Measurements from ENCODE around the gene GPR31.
"Not testable (repeated sequence)": the region's sequence is repeated elsewhere in the genome, so short reads cannot be mapped to it uniquely, and the experiment has no call there.

GPR31 gene

GRCh38 chr6:167157863-167158262, at the start of gene GPR31:
TSS of gene GPR31 (minus strand) at chr6:167157980. CDS start at chr6:167157831, 149 bp downstream.
- DNase-seq (ENCODE audit: low read depth in 2 of 2) = no peak

GRCh38 chr6:167207527-167207926, 49.7 kb upstream of the GPR31 start:
- DNase-seq (ENCODE audit: low read depth in 2 of 2) = no peak

- not testable (repeated sequence) for DNase-seq (ENCODE audit: low read depth in 2 of 2)
Observed at GRCh38 chr6:167205316-167205715, 47.5 kb upstream of the GPR31 start.

DNA sequence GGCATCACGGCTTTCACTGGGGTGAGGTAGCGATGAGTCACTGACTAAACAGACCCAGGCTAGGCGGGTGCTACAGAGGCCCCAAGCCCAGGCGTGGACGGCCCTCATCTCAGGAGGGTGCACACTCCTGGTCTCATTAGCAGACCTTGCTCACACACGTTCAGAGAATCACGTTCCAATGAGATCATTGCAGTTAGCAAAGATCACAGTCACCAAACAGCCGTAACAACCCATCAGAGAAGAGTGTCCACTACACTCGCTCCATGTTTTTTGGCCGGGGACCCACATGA, 46.2 kb upstream of the GPR31 start:
- not testable (repeated sequence) for DNase-seq (ENCODE audit: low read depth in 2 of 2)

GRCh38 chr6:167203261-167204058, 45.7 kb upstream of the GPR31 start:
- not testable (repeated sequence) for DNase-seq (ENCODE audit: low read depth in 2 of 2)

DNA sequence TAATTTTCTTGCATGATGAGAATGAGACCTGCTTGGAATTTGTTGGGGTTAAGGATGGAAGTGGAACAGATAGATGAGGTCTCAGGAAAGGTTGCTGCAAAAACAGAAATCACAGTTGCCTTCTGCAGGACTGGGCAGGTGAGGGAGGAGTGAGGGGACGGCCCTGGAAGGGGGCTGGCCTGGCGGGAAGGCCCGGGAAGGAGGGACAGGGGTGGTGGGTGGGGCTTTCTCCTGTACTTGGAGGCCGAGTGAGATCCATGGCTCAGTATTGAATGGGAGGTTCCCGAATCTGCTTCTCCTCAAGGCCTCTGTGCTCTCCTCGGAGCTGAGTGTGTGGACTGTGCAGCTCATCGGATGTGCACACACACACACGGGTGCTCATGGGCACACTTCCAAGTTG, 44.8 kb upstream of the GPR31 start:
- DNase-seq (ENCODE audit: low read depth in 2 of 2) = not testable (repeated sequence)

DNA sequence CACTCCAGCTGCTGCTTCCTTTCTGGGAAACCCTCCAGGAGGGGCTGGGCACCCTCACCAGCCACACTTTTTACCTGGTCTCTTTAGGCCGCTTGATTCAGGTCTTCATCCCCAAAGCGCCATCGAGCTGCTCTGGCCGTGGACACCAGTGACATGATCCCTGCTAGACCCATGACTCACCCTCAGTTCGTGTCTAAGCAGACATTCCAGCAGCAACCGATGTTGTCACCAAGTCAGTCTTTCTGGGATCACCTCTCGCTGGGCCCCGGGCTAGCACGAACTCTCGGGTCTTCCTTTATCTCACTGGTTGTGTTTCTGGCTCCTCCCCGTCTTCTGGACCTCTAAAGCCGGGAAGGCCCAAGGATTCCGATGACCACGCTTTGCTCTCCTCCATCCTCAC, 43.0 kb upstream of the GPR31 start:
- no peak for DNase-seq (ENCODE audit: low read depth in 2 of 2)

GRCh38 chr6:167195941-167196610, 38.3 kb upstream of the GPR31 start:
- not testable (repeated sequence) for DNase-seq (ENCODE audit: low read depth in 2 of 2)

DNA sequence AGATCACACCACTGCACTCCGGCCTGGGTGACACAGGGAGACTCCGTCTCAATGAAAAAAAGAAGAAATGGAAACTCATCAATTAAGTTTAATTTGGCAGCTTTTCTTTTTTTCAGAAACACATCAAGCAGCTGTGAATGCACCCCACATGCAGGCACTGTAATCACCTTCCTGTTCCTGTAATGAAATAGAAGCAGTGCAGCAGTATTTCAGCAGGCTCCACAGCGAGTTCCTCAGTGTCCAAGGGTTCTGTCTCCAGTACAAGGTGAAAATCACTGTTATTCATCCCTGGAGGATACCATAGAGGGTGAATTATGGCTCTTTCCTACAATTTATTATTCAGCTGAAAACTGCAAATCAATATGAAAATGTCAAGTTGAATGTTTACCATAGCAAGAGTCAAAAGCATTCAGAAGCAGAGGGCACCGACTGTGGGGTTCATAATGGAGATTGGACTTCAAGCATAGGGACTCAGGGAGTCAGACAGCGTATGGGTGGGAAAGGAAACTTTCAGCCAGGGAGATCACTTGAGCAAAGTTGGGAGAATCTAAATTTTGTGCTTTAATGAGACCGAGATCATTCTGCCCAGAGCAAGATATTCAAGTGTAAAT, 35.8 kb upstream of the GPR31 start:
- not testable (repeated sequence) for DNase-seq (ENCODE audit: low read depth in 2 of 2)

- DNase-seq (ENCODE audit: low read depth in 2 of 2) = not testable (repeated sequence)
Observed at GRCh38 chr6:167191043-167191583, 33.3 kb upstream of the GPR31 start.

DNA sequence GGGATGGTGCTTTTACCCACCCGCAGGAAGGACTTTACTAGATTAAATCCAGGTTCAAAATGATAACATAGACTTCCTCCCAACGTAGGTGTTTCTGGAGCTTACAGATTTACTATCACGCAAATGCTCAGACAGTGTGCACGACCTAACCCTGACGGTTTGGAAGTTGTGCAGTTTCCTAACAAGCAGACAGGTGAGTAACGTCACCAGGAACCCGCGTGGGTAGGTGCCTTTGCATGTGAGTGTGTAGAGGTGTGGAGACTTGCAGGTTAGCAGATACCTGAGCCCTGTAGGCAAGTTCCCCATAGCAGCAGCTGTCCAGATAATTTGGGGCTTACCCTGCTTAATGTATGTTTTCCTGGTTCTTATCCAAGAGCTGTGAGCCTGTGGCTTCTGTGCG, 29.5 kb upstream of the GPR31 start:
- not testable (repeated sequence) for DNase-seq (ENCODE audit: low read depth in 2 of 2)

DNA sequence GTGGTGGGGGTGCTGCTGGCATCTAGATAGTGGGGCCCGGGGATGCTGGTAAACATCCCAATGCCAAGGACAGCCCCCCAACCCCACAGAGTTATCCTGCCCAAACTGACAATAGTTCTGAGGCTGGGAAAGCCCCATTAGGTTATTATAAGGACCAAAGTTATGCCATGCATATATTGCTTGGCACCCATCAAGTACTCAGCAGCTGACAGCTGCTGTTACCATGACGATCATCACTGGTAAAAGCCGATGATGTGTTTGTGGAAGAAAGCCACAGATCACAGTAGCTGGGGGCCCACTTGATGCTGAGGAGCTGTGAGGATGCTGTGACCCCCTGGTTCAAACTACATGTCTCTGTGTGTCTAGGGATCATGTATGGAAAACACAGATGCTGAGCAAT, 27.3 kb upstream of the GPR31 start:
- not testable (repeated sequence) for DNase-seq (ENCODE audit: low read depth in 2 of 2)

- not testable (repeated sequence) for DNase-seq (ENCODE audit: low read depth in 2 of 2)
Observed at GRCh38 chr6:167182913-167183314, 25.1 kb upstream of the GPR31 start.

GRCh38 chr6:167181351-167181750, 23.6 kb upstream of the GPR31 start:
- not testable (repeated sequence) for DNase-seq (ENCODE audit: low read depth in 2 of 2)

DNA sequence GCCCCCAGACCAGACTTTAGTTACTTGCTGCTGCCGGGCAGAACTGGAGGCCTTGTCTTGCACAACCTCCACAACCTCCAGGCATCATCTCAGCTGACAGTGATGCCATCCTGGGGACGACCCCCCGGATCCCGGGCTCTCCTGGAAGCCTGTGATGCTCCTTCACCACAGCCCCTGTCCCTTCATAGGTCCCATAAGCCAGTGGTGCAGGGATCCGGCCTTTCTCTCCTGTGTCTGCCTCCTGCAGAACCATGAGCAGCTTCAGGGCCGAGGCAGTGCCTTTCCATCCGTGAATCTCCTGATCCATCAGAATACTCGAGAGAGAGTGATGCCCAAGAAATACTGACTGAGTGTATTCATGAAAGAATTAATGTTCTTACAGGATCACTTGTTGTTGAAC, 22.3 kb upstream of the GPR31 start:
- not testable (repeated sequence) for DNase-seq (ENCODE audit: low read depth in 2 of 2)

DNA sequence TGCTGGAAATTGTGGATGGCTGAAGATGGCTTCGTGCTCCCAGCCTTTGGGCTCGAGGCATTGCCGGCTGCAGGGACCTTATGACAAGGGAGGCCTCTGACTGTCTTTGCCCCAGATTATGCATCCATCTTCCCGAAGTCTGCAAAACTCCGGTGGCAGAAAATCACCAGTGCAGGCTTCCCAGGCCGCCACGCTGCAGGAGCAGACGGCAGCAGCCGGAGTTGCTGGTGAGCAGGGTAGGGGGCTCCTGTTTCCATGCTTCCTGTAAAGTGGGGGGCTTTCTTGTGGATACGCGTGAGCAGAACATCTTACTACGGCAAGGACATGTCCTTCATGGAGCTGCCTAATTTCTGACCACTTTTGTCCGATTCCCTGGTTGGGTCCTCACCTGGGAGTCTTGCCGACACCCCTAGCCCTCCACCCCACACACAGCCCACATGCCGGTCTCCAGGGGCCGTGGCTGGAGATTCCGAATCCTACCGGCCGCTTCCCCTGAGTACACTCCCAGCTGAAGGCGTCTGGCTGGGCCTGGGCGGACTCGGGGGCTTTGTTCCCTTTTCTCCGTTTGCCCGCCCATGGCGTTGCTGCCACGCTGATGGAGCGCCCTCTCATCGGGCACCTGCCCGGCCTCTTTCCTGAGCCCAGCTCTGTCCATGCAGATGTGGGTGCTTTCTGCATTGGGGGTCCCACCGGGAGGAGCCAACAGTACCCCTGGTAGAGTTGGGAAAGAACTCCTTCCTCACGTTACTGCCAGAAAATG, 21.3 kb upstream of the GPR31 start:
- not testable (repeated sequence) for DNase-seq (ENCODE audit: low read depth in 2 of 2)

GRCh38 chr6:167177271-167177670, 19.5 kb upstream of the GPR31 start:
- DNase-seq (ENCODE audit: low read depth in 2 of 2) = not testable (repeated sequence)

GRCh38 chr6:167172011-167172410, 14.2 kb upstream of the GPR31 start:
- DNase-seq (ENCODE audit: low read depth in 2 of 2) = not testable (repeated sequence)

GRCh38 chr6:167171300-167171699, 13.5 kb upstream of the GPR31 start:
- not testable (repeated sequence) for DNase-seq (ENCODE audit: low read depth in 2 of 2)

GRCh38 chr6:167169867-167170266, 12.1 kb upstream of the GPR31 start:
- DNase-seq (ENCODE audit: low read depth in 2 of 2) = not testable (repeated sequence)

GRCh38 chr6:167168296-167168695, 10.5 kb upstream of the GPR31 start:
- DNase-seq (ENCODE audit: low read depth in 2 of 2) = not testable (repeated sequence)

DNA sequence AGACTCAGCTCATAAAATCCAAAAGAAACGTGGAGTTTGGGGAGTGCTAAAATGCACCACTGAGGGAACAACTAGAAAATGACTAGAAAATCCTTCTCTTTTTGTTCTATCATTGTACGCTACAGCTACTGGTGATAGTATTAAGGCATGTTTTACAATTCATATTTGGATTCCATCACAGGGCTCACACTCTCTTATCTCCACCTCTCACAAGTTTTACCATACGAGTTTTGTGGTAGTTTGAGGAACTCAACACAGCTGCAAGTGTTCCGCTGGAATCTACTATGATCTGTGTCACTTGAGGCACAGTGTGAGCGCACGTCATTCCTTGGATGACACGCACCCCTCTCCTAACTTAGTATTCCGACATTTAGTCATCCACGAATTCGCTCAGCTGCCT, 9.9 kb upstream of the GPR31 start:
- not testable (repeated sequence) for DNase-seq (ENCODE audit: low read depth in 2 of 2)

Measured in stimulated activated CD4-positive, alpha-beta T cell treated with anti-CD3 and anti-CD28 coated beads, Interleukin-15, amount 100 ng/mL, for 48 hours (primary cell).